GM12892 (cell line): Measurements from ENCODE around the gene ZSCAN5A.

Experiments
- POLR2A ChIP-seq: IDR thresholded peaks from 2 replicates; pipeline ENCODE4 v1.6.1; 2011; ENCODE audit warnings: low read depth, low read length, control low read depth
- POLR2AphosphoS5 ChIP-seq: IDR thresholded peaks from 2 replicates; pipeline ENCODE4 v1.6.1; 2011; ENCODE audit warnings: low read depth, low read length, control low read depth

- TF ChIP-seq POLR2A (no peak), POLR2AphosphoS5 (no peak)
Observed at GRCh38 chr19:56253737-56254136, 60.9 kb downstream of the ZSCAN5A start.
